Posterior cingulate gyrus (tissue), 11 donors: ENCODE data around the gene CFAP299.
A peak's percentile ranks its signal among the peaks of the same experiment; 100 is the strongest.

ENCODE experiments used
- DNase-seq, 10 donors: peaks; one replicate each; pipeline versions ENCODE4 v3.0.0 to v3.0.0-alpha.2; 2020 to 2021; ENCODE audit warnings: mixed read lengths in 3 of 10
- intact Hi-C: fragments of 100-400 bp; cut with DNase I; formaldehyde crosslinking; loops from one replicate; pipeline ENCODE4 v1.15.1; 2023

The CFAP299 gene

DNA sequence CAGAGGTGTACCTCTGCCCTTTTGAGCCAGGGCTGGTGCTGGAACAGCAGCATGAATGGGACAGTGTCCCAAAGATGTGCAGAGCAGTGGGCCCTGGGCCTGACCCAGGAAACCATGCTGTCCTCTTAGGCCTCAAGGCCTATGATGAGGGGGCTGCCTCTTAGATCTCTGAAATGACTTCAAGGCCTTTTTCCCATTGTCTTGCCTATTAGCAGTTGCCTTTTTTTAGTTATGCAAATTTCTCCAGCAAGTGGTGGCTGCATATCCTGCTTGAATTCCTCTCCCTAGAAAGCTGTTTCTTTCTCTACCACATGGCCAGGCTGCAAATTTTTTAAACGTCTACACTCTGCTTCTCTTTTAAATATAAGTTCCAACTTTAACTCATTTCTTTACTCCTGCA, 160.3 kb downstream of the CFAP299 start:
- intact Hi-C loops: no loop called here
- DNase-seq: no peak

DNA sequence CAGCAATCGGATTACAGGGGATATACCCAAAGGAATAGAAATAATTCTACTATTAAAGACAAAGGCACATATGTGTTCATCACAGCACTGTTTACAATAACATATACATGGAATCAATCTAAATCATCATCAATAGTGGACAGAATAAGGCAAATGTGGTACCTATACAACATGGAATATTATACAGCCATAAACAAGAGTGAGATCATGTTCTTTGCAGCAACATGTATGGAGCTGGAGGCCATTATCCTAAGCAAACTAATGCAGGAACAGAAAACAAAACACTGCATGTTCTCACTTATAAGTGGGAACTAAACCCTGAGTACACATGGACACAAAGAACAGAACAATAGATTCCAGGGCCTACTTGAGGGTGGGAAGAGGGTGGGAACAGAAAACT, 163.2 kb downstream of the CFAP299 start:
- intact Hi-C loops: no loop called here
- no peak for DNase-seq

DNA sequence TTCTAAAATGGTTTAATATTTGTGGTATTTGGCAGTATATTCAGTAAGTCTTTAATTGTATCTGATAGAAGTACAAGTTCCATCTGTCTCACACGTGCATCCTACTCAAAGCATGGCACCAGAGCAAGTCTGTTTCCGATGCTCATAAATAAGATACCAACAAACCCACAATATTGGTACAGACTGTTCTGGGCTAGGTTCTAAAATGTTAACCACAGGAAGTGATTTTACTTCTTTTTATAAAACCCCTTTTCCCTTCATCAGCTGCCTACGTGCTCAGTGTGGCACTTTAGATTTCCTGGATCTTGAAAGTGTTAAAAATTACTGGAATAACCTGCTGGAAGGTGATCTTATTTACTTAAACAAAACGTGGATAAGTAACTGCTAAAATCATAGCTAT, 165.1 kb downstream of the CFAP299 start:
- intact Hi-C loops: no loop called here
- DNase-seq: no peak

DNA sequence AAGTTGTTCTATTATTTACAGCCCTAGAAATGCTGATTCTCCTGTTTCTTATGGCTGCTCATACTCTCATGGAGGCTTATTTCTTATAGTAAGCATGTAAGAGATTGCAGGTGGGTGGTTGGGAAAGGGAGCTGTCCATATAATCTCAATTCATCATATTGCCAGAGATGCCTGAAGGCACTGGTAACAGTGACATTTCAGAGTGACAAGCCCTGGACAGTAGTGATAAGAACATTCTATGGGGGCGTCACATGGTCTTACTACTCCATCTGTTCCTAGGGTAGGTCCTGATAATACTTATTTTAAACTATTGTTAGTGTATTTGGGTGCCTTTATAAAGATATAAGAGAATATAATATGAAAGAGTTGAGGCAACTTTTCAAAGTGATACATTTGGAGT, 171.5 kb downstream of the CFAP299 start:
- intact Hi-C loops: no loop called here
- DNase-seq: no peak

DNA sequence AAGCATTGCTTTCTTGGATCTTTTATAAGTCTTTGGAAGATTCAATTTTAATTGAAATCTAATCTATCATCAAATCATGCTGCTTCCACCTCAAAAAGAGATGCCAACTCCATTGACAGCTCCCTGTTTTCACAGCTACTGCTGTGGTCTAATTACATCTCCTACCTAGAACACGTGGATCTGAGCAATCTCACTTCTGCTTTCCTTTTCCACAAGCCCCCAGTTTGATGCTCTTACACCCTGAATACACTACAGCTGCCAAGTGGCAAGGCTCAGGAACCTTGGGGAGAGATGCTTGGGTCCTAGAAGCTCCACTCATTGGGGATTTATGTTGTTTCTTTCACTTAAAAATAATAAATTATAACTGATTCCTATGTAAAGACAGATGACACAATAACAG, 172.0 kb downstream of the CFAP299 start:
- no peak for DNase-seq
- intact Hi-C loops: no loop called here

DNA sequence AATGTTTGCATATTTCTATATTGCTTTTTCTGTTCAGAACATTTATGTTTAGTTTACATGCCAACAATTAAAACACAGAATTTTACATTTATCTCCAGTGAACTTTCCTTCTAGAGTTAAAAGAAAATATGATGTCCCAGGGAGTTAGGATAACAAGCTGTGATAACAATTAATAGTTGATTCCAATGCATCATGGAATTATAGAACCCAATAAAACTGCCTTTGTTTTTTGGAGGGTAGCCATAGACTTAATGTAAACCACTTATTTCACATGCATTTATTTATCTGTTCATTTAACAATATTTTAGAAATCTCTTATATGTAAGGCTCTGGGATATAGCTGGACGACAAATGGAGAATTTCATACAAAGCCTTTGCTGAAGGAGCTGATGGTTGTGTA, 180.0 kb downstream of the CFAP299 start:
- intact Hi-C loops: no loop called here
- no peak for DNase-seq

DNA sequence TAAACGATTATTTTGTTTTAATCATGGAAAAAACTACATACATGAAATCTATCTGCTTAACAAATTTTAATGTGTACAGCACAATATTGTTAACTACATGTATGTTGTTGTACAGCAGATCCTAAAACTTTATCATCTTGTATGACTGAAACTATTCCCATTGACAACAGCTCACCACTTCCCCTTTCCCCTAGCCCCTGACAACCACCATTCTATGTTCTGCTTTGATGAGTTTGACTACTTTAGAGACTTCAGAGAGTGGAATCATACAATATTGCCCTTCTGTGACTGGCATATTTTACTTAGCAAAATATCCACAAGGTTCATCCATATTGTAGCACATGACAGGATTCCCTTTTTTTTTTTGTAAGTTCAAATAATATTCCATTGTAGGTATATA, 185.9 kb downstream of the CFAP299 start:
- intact Hi-C loops: no loop called here
- no peak for DNase-seq

DNA sequence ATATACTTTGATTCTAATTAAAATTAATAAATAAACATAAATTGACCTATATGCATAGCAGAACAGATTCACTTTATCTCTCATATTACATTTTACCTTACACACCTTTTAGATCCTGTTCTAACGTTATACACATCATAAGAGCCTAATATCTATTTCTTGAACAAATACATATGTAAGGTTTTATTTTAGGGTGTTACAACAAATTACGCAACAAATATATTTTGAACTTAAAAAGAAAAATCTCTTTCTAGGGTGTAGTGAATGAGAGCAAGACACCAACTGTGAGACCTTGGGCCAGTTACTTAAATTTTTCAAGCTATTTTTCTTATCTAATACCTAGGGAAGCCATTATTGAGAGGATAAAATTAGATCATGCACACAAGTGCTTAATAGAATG, 191.2 kb downstream of the CFAP299 start:
- DNase-seq: no peak

DNA sequence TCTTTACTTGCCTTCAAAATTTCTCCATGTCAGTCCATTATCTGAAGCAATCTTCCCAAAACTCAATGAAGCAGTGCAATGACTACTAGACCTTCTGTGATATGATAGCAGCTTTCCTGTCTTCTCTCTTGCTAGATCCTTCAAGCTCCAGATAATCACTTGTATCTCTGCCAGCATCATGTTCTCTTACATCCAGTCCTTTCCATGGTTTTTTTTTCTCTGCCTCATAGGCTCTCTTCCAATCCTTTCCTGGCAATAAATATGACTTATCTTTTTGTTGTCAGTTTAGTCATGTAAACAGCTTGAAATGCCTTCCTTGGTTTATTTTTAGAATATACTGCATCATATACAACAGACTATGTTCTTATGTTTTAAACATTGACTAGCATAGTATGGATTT, 193.5 kb downstream of the CFAP299 start:
- intact Hi-C loops: no loop called here
- no peak for DNase-seq

More for the DNA sequence above, 191.2 kb downstream of the CFAP299 start:
- intact Hi-C loops: no loop called here

DNA sequence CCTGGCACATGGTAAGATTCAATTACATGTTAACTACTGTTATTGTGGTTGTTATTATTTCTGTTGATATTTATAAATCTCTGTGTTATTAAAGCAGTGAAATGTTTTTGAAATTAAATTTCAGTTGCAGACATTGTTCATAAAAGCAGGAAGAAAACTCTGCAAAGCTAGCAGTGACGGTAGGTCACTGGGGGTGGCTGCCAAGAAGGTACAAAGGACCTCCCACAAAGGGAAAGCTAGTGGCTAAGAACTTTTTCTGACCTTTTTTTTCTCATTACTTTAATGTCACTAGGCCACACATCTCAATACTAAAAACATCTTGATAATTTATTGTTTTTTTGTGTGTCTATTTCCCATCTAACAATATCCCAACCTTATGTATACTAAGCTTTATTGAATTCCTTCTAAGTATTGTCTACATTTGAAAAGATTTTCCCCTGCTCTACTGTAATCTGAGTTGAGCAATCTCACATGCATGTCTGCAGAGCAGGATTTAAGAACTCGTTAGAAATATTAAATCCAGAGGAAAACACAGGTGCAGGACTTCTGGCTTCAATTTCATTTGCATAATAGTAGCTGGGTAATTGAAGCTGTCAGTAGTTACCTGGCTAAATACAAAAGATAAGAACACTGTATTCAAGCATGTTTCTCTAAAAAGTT, 197.3 kb downstream of the CFAP299 start:
- intact Hi-C loops: no loop called here
- no peak for DNase-seq

DNA sequence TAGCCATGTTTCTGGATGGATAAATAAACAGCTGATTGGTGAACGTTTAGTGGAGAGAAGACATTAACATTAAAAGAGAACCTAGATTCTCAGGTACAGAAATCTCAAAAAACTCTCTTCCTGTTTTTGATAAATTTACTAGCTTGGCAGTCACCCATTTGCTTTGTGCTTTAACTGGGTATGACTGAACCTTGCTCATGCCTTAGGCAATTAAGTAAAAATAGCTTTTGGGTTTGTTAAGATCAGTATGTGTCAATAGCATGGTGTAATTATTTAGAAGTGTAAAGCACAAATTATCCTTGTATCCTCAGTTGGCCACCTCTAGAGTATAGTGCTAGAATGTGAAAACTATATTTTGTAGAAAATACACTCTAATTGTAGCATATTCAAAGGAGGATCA, 200.0 kb downstream of the CFAP299 start:
- no peak for DNase-seq
- intact Hi-C loops: no loop called here

DNA sequence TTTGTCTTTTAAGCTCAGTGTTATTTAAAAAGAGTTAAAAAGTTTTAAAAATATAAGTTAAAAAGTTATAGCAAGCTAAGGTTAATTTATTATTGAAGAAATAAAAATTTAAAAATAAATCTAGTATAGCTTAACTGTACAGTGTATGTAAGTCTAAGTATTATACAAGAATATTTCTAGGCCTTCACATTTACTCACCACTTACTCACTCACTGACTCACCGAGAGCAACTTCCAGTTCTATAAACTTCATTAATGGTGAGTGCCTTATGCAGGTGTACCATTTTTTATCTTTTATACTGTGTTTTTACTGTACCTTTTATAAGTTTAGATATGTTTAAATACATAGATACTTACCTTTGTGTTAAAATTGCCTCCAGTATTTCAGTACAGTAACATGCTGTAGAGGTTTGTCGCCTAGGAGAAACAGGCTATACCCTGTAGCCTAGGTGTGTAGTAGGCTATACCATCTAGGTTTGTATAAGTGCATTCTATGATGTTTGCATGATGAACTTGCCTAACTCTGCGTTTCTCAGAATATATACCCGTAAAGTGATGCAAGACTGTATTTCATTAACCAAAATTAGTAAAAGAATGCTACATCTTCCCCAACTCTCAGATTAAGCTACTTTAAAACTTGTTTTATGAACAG, 202.9 kb downstream of the CFAP299 start:
- no peak for DNase-seq
- intact Hi-C loops: no loop called here

DNA sequence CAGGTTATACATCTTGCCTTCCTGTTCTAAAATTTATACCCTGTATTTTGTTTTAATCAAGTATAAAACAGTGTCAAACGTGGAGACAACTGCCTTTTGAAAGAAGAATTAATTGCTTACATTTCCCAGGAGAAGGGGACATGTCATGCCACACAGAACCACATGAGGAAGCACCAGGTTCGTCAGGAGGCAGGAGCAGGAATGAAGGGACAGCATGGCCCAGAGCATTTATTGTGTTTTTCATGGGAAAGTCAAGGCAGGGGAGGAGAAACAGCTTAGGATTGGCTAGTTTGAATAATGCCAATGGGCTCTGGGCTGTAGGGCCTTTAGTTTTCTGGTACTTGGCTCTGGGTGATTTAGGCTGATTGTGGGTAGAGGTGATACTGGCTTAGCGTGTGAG, 203.7 kb downstream of the CFAP299 start:
- intact Hi-C loops: no loop called here
- DNase-seq: no peak

DNA sequence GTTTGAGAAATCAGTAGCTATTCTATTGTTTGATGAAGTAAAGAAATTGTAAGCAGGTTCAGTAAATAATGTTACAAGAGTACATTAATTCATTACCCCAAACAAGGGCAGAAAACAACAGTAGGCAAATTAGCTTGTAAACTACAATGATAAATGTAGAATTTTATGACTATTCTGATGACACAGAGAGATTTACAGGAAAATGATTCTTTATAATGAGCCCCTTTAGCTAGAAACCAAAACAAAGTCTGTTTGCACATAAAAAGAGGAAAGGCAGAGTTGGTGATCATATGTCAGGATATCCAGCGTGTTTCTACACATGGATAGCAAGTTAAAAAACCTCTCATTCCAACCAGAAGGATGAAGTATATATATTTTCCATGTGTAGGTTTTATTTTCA, 204.8 kb downstream of the CFAP299 start:
- no peak for DNase-seq
- intact Hi-C loops: no loop called here

DNA sequence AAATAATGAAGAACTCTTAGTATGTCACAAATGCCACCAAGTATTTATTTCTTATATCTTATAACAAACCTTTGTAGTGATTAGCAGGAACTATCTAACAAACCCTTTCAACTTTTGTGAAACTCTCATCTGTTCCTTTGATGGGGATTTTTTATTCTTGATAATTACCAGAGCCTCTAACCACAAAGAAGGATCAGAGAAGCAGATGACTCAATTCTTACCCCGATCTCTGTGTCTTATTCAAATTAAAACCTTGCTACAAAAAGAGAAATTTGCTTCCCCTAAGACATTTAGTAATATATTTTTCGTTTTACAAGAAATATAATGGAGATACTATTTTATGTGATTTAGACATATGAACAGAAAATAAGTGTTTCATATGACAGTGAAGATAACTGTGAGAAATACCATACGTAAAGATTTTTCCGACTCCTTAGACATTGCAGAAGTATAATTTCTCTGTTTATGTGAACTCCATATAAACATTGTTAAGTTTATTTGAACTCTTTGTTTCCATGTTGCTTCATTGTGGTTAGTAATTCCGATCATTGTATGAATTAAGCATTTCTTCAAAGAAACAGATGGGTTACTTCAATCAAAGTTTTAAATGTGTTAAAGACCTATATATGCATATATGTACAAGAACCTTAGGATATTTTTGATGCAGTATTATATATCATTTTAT, 205.4 kb downstream of the CFAP299 start:
- no peak for DNase-seq

DNA sequence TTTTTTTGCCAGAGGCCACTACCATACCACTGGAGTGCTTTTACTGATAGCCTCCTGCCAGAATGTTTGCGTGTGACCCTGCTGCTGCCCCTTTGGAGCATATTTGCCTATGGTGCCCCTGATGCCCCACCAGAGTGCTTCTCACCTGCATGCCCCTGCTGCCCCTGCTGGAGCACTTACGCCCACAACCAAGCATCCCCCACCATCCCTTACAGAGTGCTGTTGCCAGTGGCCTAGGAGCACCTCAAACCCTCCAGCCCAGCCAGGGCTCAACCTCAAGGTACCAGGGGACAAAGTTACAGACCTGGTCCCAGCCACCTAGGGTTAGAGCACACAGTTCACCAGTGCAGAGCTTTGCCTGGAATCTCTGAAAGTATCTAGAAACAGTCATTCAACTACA, 207.2 kb downstream of the CFAP299 start:
- intact Hi-C loops: no loop called here

More for the DNA sequence above, 205.4 kb downstream of the CFAP299 start:
- intact Hi-C loops: no loop called here

DNA sequence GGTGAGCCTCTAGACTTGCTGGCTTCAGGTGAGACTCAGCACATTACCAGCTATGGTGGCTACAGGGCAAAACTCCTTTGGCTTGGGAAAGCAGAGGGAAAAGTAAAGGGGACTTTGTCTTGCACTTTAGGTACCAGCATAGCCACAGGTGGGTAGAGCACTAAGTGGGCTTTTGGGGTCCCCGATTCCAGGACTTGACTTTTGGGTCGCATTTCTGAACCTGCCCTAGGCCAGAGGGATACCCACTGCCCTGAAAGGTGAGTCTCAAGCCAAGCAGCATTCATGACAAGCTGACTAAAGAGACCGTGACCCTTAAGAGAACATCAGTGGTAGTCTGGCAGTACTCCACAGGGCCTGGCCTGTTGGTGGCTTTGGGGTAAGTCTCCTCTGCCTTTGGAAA, 224.8 kb downstream of the CFAP299 start:
- intact Hi-C loops: no loop called here
- peak in 1 of 10 donors; percentile 29 for DNase-seq

More for the DNA sequence above, 207.2 kb downstream of the CFAP299 start:
- peak in 1 of 10 donors; percentile 58 for DNase-seq

DNA sequence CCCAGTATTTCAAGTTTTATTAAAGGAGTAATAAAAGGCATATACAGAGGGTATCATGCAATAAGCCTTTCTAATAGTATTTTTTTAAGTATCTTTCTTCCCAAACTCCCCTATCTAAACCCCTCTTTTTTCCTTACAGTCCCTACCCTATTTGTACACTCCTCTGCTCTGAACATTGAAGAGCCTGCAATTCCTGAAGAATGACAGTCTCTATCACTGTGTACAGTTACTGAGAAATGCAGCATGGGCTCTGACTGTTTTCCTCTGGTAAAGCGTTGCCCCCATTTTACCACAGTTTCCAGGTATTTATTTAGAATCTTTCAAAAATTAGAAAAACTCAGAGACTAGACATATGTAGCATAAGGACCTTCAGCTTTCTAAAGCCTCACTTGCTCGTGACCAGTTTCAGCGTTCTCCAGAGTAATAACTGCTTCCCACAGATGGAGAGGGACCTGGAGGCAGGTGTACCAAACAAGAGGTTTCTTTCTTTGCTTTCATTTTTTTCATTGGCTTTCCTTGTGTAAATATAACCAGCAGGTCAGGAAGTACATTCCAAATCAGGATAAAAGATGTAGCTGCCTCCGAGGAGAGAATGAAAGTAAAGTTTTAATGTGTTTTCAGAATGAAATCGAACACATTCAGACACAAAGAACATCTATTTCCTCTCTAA, 230.8 kb downstream of the CFAP299 start:
- intact Hi-C loops: no loop called here
- DNase-seq: no peak

DNA sequence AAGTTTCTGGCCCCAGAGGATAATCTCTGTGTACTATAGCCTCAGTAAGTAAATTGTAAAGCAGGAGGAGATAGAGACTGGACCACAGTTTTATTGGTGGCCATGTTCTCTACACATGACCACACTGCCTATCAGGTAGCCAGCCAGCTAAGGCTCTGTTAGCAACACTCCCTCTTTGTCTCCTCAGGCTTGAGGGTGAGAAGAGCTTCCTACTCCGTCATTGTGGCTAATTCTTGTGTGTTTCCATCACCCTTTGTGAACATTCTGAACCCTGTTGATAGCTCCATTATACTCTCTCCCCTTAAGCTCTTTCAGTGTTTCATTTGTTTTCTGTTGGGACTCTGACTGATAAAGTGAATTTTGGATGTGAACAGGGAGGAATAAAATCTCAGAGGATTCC, 233.4 kb downstream of the CFAP299 start:
- intact Hi-C loops: no loop called here
- no peak for DNase-seq

DNA sequence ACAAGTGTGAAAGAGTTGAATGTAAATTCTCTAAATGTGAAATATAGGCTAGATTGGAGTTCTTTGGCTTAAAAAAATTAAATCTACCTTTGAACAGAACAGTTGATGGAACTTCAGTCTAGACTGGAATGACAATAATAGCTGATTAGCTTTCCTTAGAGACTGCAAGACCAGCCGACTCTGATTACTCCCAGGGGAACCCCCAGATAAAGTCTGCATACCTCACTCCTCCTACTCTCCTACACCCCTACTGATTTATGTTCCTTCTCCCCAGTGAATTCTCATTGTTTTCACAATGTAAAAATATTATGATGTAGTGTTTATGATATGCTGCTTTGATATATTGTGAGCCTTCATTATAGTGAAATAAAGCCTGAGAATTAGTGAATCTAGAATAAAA, 241.3 kb downstream of the CFAP299 start:
- DNase-seq: no peak

DNA sequence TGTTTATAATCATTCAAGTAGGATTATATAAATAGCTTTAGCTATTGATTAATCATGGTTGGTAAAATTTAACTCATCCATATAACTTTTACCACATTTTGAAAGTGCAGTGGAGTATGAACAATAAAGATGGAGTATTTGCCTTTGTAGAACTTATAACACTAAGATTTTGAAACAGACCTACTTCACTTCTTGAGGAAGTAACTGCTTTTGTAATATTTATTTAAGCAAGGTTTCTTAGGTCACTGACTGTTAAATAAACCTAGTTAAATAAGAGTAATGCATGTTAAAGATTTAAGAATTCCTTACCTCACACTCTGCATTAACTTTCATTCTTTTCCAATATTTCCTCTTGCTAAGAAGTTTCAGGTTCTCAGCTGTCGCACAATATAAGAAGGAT, 242.5 kb downstream of the CFAP299 start:
- no peak for DNase-seq
- intact Hi-C loops: no loop called here

More for the DNA sequence above, 241.3 kb downstream of the CFAP299 start:
- intact Hi-C loops: no loop called here
